K562 (cell line): ENCODE results near the gene SCAMP3. TPM values are rescaled to one million over a fixed set of nuclear protein-coding genes. Genes with fewer than 3 reads are reported as not detected.

Source experiments
- ATAC-seq: fragments of 200-7000 bp; cut with Tn5 transposase; 3 replicates; pipeline ENCODE4 v1.9.1; 2020; ENCODE audit warnings: moderate library complexity
- BruUV-seq: library from RNA; stranded (reverse); fragments of 400-500 nt; replicated peaks from 2 replicates; lab custom pipeline; 2021; lab: Mats Ljungman, UMichigan
- CTCF ChIA-PET: fragments of 300-600 bp; formaldehyde crosslinking; extraction: SDS; loops from one replicate; lab custom pipeline; 2021; ENCODE audit warnings: low intra/inter-chr PET ratio; lab: Yijun Ruan, JAX
- POLR2A ChIA-PET: fragments of 300-600, 350-650 bp; sonication (Branson Sonifier 250); formaldehyde crosslinking; extraction: SDS; loops from one replicate; lab custom pipeline; 2021; ENCODE audit warnings: antibody characterized with exemption, inconsistent platforms; lab: Yijun Ruan, JAX
- DNase-seq, 4 experiments: peaks; one replicate each; pipeline versions ENCODE4 v3.0.0 to v3.0.0-alpha.2; 2011 to 2018; ENCODE audit warnings: low spot score in 3 of 4, mixed read lengths in 3 of 4; ENCODE audit errors: extremely low read depth in 1 of 4
- FAIRE-seq: peaks from 2 replicates; lab custom pipeline; 2011; peaks lifted over from hg19 to GRCh38; lab: Jason Lieb, UNC
- H2AFZ ChIP-seq: 2 replicates; pipeline ENCODE4 v1.6.0; 2011; ENCODE audit warnings: low read depth, low read length, control low read depth, inconsistent platforms
- H3K27ac ChIP-seq: fragments of 200-600 bp; 3 replicates; pipeline ENCODE4 v1.8.0; 2011; ENCODE audit warnings: low read depth, mild to moderate bottlenecking, control low read depth, inconsistent platforms, low read length, moderate library complexity, mixed read lengths; ENCODE audit errors: extremely low read depth
- H3K27me3 ChIP-seq, 2 experiments: fragments of 300-600 bp in 1 of 2; 2 replicates in 1 of 2; 3 replicates in 1 of 2; pipeline versions ENCODE4 v1.6.0 to v1.8.0; 2011; ENCODE audit warnings: inconsistent platforms in 2 of 2, low read length in 2 of 2, mild to moderate bottlenecking in 1 of 2, mixed read lengths in 1 of 2, moderate library complexity in 1 of 2; ENCODE audit not compliant: control insufficient read depth in 2 of 2, insufficient read depth in 2 of 2
- H3K36me3 ChIP-seq: fragments of 300-600 bp; 3 replicates; pipeline ENCODE4 v1.8.0; 2011; ENCODE audit warnings: mild to moderate bottlenecking, low read length, inconsistent platforms; ENCODE audit not compliant: control insufficient read depth, insufficient read depth
- H3K4me1 ChIP-seq, 2 experiments: fragments of 200-600 bp in 1 of 2; replicated peaks in 1 of 2; 2 replicates in 1 of 2; 3 replicates in 1 of 2; pipeline versions ENCODE4 v1.5.1 to v1.8.0; 2011; ENCODE audit warnings: inconsistent platforms in 2 of 2, low read length in 2 of 2, mild to moderate bottlenecking in 1 of 2, mixed read lengths in 1 of 2, moderate library complexity in 1 of 2; ENCODE audit not compliant: control insufficient read depth in 2 of 2, insufficient read depth in 2 of 2
- H3K4me2 ChIP-seq: 2 replicates; pipeline ENCODE4 v1.6.1; 2011; ENCODE audit warnings: low read length, control low read depth, inconsistent platforms, mixed read lengths; ENCODE audit not compliant: insufficient read depth
- H3K4me3 ChIP-seq: fragments of 200-600 bp; sonication (generic), shearing (Covaris generic); 2 replicates; pipeline ENCODE4 v1.5.1; 2016; ENCODE audit warnings: control low read depth, inconsistent platforms
- H3K79me2 ChIP-seq: fragments of 200-600 bp; 3 replicates; pipeline ENCODE4 v1.8.0; 2011; ENCODE audit warnings: low read length, inconsistent platforms; ENCODE audit not compliant: control insufficient read depth, insufficient read depth
- H3K9ac ChIP-seq, 2 experiments: 2 replicates each; pipeline versions ENCODE4 v1.6.0 to v1.6.1; 2011; ENCODE audit warnings: low read depth in 2 of 2, low read length in 2 of 2, control low read depth in 1 of 2, inconsistent platforms in 1 of 2, mild to moderate bottlenecking in 1 of 2, mixed read lengths in 1 of 2; ENCODE audit not compliant: insufficient read depth in 1 of 2
- H3K9me1 ChIP-seq: one replicate; pipeline ENCODE4 v1.6.0; 2011; ENCODE audit warnings: inconsistent platforms, mild to moderate bottlenecking, low read length, moderate library complexity; ENCODE audit not compliant: control insufficient read depth, insufficient read depth
- H3K9me3 ChIP-seq: replicated peaks from 2 replicates; pipeline ENCODE4 v1.5.1; 2011; ENCODE audit warnings: low read depth, low read length, inconsistent platforms; ENCODE audit not compliant: control insufficient read depth, insufficient read depth
- H4K20me1 ChIP-seq: replicated peaks from 2 replicates; pipeline ENCODE4 v1.6.1; 2011; ENCODE audit warnings: low read length, inconsistent platforms, mixed read lengths; ENCODE audit not compliant: control insufficient read depth, insufficient read depth
- FOXA3 ChIP-seq, 2 experiments: fragments of 450-650 bp in 1 of 2; sonication (generic) in 1 of 2; formaldehyde crosslinking; IDR thresholded peaks in 1 of 2; conservative IDR thresholded peaks in 1 of 2; 2 replicates each; pipeline versions ENCODE4 v1.4.0 to v1.8.0; 2020 to 2022; ENCODE audit warnings: mild to moderate bottlenecking in 2 of 2, missing genetic modification reagents in 1 of 2
- NR4A1 ChIP-seq, 2 experiments: fragments of 250-450 bp in 1 of 2; fragments of 450-650 bp in 1 of 2; sonication (Bioruptor Pico) in 1 of 2; IDR thresholded peaks; 2 replicates each; pipeline versions ENCODE4 v1.4.0 to v1.6.1; 2016 to 2020; ENCODE audit warnings: mild to moderate bottlenecking in 2 of 2, missing compliant biosample characterization in 1 of 2, missing genetic modification characterization in 1 of 2, moderate library complexity in 1 of 2
- ZNF551 ChIP-seq: fragments of 250-450 bp; sonication (Bioruptor Pico); IDR thresholded peaks from 2 replicates; pipeline ENCODE4 v1.5.0; 2021; ENCODE audit warnings: mild to moderate bottlenecking, moderate library complexity
- WGBS: fragments of 100-300 bp; shearing (Covaris generic); methylation state at CpG from one replicate; pipeline ENCODE4 v1.1.6; 2016; ENCODE audit warnings: low coverage, mixed read lengths; ENCODE audit not compliant: insufficient coverage; ENCODE audit errors: missing lambda C conversion rate; 5-methylcytosine and 5-hydroxymethylcytosine counted together
- in situ Hi-C: fragments of 300-500 bp; cut with MboI; formaldehyde crosslinking; loops from 4 replicates; pipeline ENCODE4 v1.15.0; 2018; ENCODE audit warnings: inconsistent platforms, mixed read lengths
- intact Hi-C: fragments of 100-400 bp; cut with micrococcal nuclease; formaldehyde crosslinking; loops from 2 replicates; pipeline ENCODE4 v1.14.2; 2022
- polyA plus RNA-seq, 8 experiments: library from polyadenylated mRNA; depleted of rRNA in 4 of 8; stranded (reverse) in 5 of 8; unstranded in 3 of 8; fragments of >200 nt; fragmentation: Nextera tagmentation in 2 of 8; fragmentation: Illumina TruSeq in 1 of 8; extraction: Ambion mirVana in 2 of 8; extraction: Trizol in 1 of 8; gene quantifications; 2 replicates each; pipeline versions ENCODE4 v1.2.1 to v1.2.3, GENCODE V29; 2011 to 2014; ENCODE audit warnings: inconsistent platforms in 1 of 8, missing spikeins in 1 of 8
- total RNA-seq, 7 experiments: library from RNA; depleted of rRNA in 6 of 7; stranded (reverse); fragments of >200 nt in 6 of 7; fragmentation: Illumina TruSeq in 2 of 7; extraction: Trizol in 2 of 7; gene quantifications; 2 replicates each; pipeline versions ENCODE4 v1.2.1 to v1.2.3, GENCODE V29; 2011 to 2021; ENCODE audit warnings: low replicate concordance in 1 of 7
- TF ChIP-seq, protein P1 (sequence below), 2 experiments: fragments of 450-650 bp in 1 of 2; sonication (generic) in 1 of 2; formaldehyde crosslinking in 1 of 2; IDR thresholded peaks; 2 replicates each; pipeline versions ENCODE4 v1.7.1 to v1.9.0; 2016 to 2022; ENCODE audit warnings: inconsistent platforms in 1 of 2, mild to moderate bottlenecking in 1 of 2, missing genetic modification reagents in 1 of 2
- TF ChIP-seq, protein P2 (sequence below): fragments of 250-450 bp; sonication (Bioruptor Pico); IDR thresholded peaks from 2 replicates; pipeline ENCODE4 v1.4.0; 2020
- TF ChIP-seq, protein P3 (sequence below): IDR thresholded peaks from 2 replicates; pipeline ENCODE4 v1.6.1; 2014; ENCODE audit warnings: antibody characterized with exemption

Gene SCAMP3
- total and polyA plus RNA-seq, 9 of the 15 experiments (the other 6 are each of a cell fraction or from before 2014, with no cell fraction given), result 14.2 to 131 (median 86.1) TPM

DNA sequence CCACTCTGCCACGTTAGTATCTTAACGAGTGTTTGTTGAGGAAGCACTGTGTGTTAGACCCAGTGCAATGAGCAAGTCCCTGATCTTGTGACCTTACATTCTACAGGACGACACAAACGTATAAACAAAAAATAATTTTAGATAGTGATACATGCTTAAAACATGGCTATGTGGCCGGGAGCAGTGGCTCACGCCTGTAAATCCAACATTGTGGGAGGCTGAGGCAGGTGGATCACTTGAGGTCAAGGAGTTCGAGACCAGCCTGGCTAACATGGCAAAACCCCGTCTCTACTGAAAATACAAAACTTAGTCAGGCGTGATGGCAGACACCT is 34.1 kb downstream of the SCAMP3 start:
- H3K79me2 ChIP-seq, result peaks cover 27% of the 10 kb centered on the region
- H3K27ac ChIP-seq, result peak overlapping the region; percentile 78
- no peak for ATAC-seq
- BruUV-seq, result no TSS peak
- H3K4me3 ChIP-seq, result peak overlapping the region; percentile 51
- peaks cover 30 to 46% of the 10 kb centered on the region in 2 experiments for H3K4me1 ChIP-seq
- no peaks in the 10 kb centered on the region for H3K9me1 ChIP-seq
- 39% methylated on average over 9 of the region's 9 CpGs for WGBS
- ChIA-PET POLR2A (interaction anchor here (0.6 to 0.7 kb wide), 2 partner anchors 16 to 112 kb away, joined by 3 read pairs; no protein-coding TSS in a partner anchor), CTCF (interaction anchor here (3.2 kb wide), 1 partner anchor 51 kb away, joined by 17 read pairs; no protein-coding TSS in a partner anchor)
- no peaks in the 10 kb centered on the region for H3K27me3 ChIP-seq
- FAIRE-seq, result no peak
- in situ Hi-C loops, result no loop called here
- peak overlapping the region; percentile 74 to 83; a peak in 3 of 4 replicates for H3K9ac ChIP-seq
- peak overlapping the region; percentile 81 for H2AFZ ChIP-seq
- H3K4me2 ChIP-seq, result peak overlapping the region; percentile 84
- H3K9me3 ChIP-seq, result no peaks in the 10 kb centered on the region
- no peaks in the 10 kb centered on the region for H4K20me1 ChIP-seq
- no peaks in the 10 kb centered on the region; the same call in 2 of the 3 replicates for H3K36me3 ChIP-seq
- no peak for DNase-seq
- intact Hi-C loops, result no loop called here
- TF ChIP-seq, protein P1, sequence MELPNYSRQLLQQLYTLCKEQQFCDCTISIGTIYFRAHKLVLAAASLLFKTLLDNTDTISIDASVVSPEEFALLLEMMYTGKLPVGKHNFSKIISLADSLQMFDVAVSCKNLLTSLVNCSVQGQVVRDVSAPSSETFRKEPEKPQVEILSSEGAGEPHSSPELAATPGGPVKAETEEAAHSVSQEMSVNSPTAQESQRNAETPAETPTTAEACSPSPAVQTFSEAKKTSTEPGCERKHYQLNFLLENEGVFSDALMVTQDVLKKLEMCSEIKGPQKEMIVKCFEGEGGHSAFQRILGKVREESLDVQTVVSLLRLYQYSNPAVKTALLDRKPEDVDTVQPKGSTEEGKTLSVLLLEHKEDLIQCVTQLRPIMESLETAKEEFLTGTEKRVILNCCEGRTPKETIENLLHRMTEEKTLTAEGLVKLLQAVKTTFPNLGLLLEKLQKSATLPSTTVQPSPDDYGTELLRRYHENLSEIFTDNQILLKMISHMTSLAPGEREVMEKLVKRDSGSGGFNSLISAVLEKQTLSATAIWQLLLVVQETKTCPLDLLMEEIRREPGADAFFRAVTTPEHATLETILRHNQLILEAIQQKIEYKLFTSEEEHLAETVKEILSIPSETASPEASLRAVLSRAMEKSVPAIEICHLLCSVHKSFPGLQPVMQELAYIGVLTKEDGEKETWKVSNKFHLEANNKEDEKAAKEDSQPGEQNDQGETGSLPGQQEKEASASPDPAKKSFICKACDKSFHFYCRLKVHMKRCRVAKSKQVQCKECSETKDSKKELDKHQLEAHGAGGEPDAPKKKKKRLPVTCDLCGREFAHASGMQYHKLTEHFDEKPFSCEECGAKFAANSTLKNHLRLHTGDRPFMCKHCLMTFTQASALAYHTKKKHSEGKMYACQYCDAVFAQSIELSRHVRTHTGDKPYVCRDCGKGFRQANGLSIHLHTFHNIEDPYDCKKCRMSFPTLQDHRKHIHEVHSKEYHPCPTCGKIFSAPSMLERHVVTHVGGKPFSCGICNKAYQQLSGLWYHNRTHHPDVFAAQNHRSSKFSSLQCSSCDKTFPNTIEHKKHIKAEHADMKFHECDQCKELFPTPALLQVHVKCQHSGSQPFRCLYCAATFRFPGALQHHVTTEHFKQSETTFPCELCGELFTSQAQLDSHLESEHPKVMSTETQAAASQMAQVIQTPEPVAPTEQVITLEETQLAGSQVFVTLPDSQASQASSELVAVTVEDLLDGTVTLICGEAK (IDR thresholded peaks at IDR 0.05), result no peak
- TF ChIP-seq, protein P1 (CRISPR knock-in tag; IDR thresholded peaks at IDR 0.05), result 0 out of 2 replicates have a peak, but pooled peaks have one; percentile 19
- no peak for TF ChIP-seq NR4A1 (CRISPR knock-in tag; IDR thresholded peaks at IDR 0.05)
- peak; percentile 51; the same call in 1 of the 2 replicates for TF ChIP-seq NR4A1 (tag; IDR thresholded peaks at IDR 0.05)
- TF ChIP-seq FOXA3 (CRISPR knock-in tag; conservative IDR thresholded peaks at IDR 0.05 in 1 of 2, IDR thresholded peaks at IDR 0.05 in 1 of 2), result no peak
- TF ChIP-seq, protein P2, sequence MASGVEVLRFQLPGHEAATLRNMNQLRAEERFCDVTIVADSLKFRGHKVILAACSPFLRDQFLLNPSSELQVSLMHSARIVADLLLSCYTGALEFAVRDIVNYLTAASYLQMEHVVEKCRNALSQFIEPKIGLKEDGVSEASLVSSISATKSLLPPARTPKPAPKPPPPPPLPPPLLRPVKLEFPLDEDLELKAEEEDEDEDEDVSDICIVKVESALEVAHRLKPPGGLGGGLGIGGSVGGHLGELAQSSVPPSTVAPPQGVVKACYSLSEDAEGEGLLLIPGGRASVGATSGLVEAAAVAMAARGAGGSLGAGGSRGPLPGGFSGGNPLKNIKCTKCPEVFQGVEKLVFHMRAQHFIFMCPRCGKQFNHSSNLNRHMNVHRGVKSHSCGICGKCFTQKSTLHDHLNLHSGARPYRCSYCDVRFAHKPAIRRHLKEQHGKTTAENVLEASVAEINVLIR (CRISPR knock-in tag), result no peak
- no peak for TF ChIP-seq ZNF551 (CRISPR knock-in tag)
- TF ChIP-seq, protein P3, sequence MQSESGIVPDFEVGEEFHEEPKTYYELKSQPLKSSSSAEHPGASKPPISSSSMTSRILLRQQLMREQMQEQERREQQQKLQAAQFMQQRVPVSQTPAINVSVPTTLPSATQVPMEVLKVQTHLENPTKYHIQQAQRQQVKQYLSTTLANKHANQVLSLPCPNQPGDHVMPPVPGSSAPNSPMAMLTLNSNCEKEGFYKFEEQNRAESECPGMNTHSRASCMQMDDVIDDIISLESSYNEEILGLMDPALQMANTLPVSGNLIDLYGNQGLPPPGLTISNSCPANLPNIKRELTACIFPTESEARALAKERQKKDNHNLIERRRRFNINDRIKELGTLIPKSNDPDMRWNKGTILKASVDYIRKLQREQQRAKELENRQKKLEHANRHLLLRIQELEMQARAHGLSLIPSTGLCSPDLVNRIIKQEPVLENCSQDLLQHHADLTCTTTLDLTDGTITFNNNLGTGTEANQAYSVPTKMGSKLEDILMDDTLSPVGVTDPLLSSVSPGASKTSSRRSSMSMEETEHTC, result no peak
